ENCODE measurements around the gene ZNF518A.
A peak's percentile ranks its signal among the peaks of the same experiment; 100 is the strongest.

The ZNF518A gene

GRCh38 chr10:96125142-96125515 is 5.0 kb upstream of the ZNF518A start:
- Histone ChIP-seq H3K27ac (ENCODE audit: low read length, poor library complexity, severe bottlenecking) (no peak overlapping the region), H2AK5ac (ENCODE audit: low read length, severe bottlenecking) (no peak overlapping the region), H4K8ac (ENCODE audit: low read length) (no peak overlapping the region), H3K9me3 (ENCODE audit: control insufficient read depth, low read length) (no peaks in the 10 kb centered on the region), H3K79me1 (replicated peaks; ENCODE audit: low read length, poor library complexity, severe bottlenecking) (no peaks in the 10 kb centered on the region), H3K4ac (ENCODE audit: low read depth in 1 of 2, low read length in 2 of 2) (no peak overlapping the region), H3K14ac (ENCODE audit: low read length in 2 of 2) (no peak overlapping the region), H2AFZ (ENCODE audit: low read depth, low read length) (no peak overlapping the region), H4K91ac (ENCODE audit: low read length) (no peak overlapping the region), H2BK120ac (ENCODE audit: low read depth, low read length) (no peak overlapping the region), H2BK15ac (ENCODE audit: low read depth, poor library complexity, severe bottlenecking) (no peak overlapping the region), H3K23ac (ENCODE audit: low read length in 2 of 2) (no peak overlapping the region), H3K4me2 (ENCODE audit: low read length, poor library complexity, severe bottlenecking) (no peak overlapping the region), H3K4me3 (ENCODE audit: insufficient read depth in 1 of 2, low read depth in 1 of 2, low read length in 2 of 2) (no peak overlapping the region), H2BK12ac (ENCODE audit: low read length in 2 of 2) (no peak overlapping the region), H2BK5ac (ENCODE audit: low read depth, low read length, poor library complexity, severe bottlenecking) (no peak overlapping the region), H3K9ac (ENCODE audit: low read length) (no peak overlapping the region), H3K18ac (ENCODE audit: low read depth in 1 of 2, low read length in 2 of 2) (no peak overlapping the region), H3K27me3 (ENCODE audit: control insufficient read depth in 1 of 2, insufficient read depth in 1 of 2, low read length in 2 of 2) (peaks cover 0 to 20% of the 10 kb centered on the region in 2 experiments), H3K36me3 (ENCODE audit: control insufficient read depth in 1 of 2, insufficient read depth in 2 of 2, low read depth in 1 of 2, low read length in 2 of 2) (no peaks in the 10 kb centered on the region), H3K4me1 (ENCODE audit: control insufficient read depth, insufficient read depth, low read depth, low read length) (peaks cover 9% of the 10 kb centered on the region)
- 41% methylated on average over 1 of the region's 2 CpGs for WGBS
- DNase-seq = peak; percentile 86

- H3K23ac ChIP-seq (ENCODE audit: low read length in 2 of 2) = no peak overlapping the region
Observed at GRCh38 chr10:96130326-96130995, 364 bp downstream of the ZNF518A start.

GRCh38 chr10:96131621-96132020 is 1.5 kb downstream of the ZNF518A start:
- H3K27me3 ChIP-seq (ENCODE audit: control insufficient read depth in 1 of 2, insufficient read depth in 1 of 2, low read length in 2 of 2) = peaks cover 0 to 14% of the 10 kb centered on the region in 2 experiments
- H4K8ac ChIP-seq (ENCODE audit: low read length) = no peak overlapping the region
- WGBS = no CpG with 5 or more reads among the region's 3 CpGs
- H3K27ac ChIP-seq (ENCODE audit: low read length, poor library complexity, severe bottlenecking) = no peak overlapping the region
- H3K23ac ChIP-seq (ENCODE audit: low read length in 2 of 2) = no peak overlapping the region
- peaks cover 8% of the 10 kb centered on the region for H3K79me1 ChIP-seq (replicated peaks; ENCODE audit: low read length, poor library complexity, severe bottlenecking)
- no peaks in the 10 kb centered on the region for H3K9me3 ChIP-seq (ENCODE audit: control insufficient read depth, low read length)
- H3K9ac ChIP-seq (ENCODE audit: low read length) = no peak overlapping the region
- no peak overlapping the region for H2BK5ac ChIP-seq (ENCODE audit: low read depth, low read length, poor library complexity, severe bottlenecking)
- no peak overlapping the region for H3K14ac ChIP-seq (ENCODE audit: low read length in 2 of 2)
- H3K4me3 ChIP-seq (ENCODE audit: insufficient read depth in 1 of 2, low read depth in 1 of 2, low read length in 2 of 2) = no peak overlapping the region
- H3K18ac ChIP-seq (ENCODE audit: low read depth in 1 of 2, low read length in 2 of 2) = no peak overlapping the region
- no peak overlapping the region for H2AK5ac ChIP-seq (ENCODE audit: low read length, severe bottlenecking)
- no peak overlapping the region for H2BK15ac ChIP-seq (ENCODE audit: low read depth, poor library complexity, severe bottlenecking)
- DNase-seq = no peak
- H3K4me2 ChIP-seq (ENCODE audit: low read length, poor library complexity, severe bottlenecking) = no peak overlapping the region
- no peak overlapping the region for H3K4ac ChIP-seq (ENCODE audit: low read depth in 1 of 2, low read length in 2 of 2)
- H3K4me1 ChIP-seq (ENCODE audit: control insufficient read depth, insufficient read depth, low read depth, low read length) = peaks cover 3% of the 10 kb centered on the region
- no peak overlapping the region for H4K91ac ChIP-seq (ENCODE audit: low read length)
- H2BK12ac ChIP-seq (ENCODE audit: low read length in 2 of 2) = no peak overlapping the region
- no peak overlapping the region for H2AFZ ChIP-seq (ENCODE audit: low read depth, low read length)
- peaks cover 4 to 33% of the 10 kb centered on the region in 2 experiments for H3K36me3 ChIP-seq (ENCODE audit: control insufficient read depth in 1 of 2, insufficient read depth in 2 of 2, low read depth in 1 of 2, low read length in 2 of 2)
- H2BK120ac ChIP-seq (ENCODE audit: low read depth, low read length) = no peak overlapping the region

More at GRCh38 chr10:96130326-96130995, 364 bp downstream of the ZNF518A start:
- Histone ChIP-seq H2BK12ac (ENCODE audit: low read length in 2 of 2) (no peak overlapping the region), H3K4me1 (ENCODE audit: control insufficient read depth, insufficient read depth, low read depth, low read length) (peaks cover 3% of the 10 kb centered on the region), H3K4me3 (ENCODE audit: insufficient read depth in 1 of 2, low read depth in 1 of 2, low read length in 2 of 2) (peak overlapping the region; percentile 64 to 86), H2BK120ac (ENCODE audit: low read depth, low read length) (peak overlapping the region; percentile 97), H3K27ac (ENCODE audit: low read length, poor library complexity, severe bottlenecking) (peak overlapping the region; percentile 100), H3K4me2 (ENCODE audit: low read length, poor library complexity, severe bottlenecking) (peak overlapping the region; percentile 59), H3K9me3 (ENCODE audit: control insufficient read depth, low read length) (no peaks in the 10 kb centered on the region), H3K4ac (ENCODE audit: low read depth in 1 of 2, low read length in 2 of 2) (peak overlapping the region; percentile 15 to 94), H3K79me1 (replicated peaks; ENCODE audit: low read length, poor library complexity, severe bottlenecking) (peaks cover 6% of the 10 kb centered on the region), H3K9ac (ENCODE audit: low read length) (peak overlapping the region; percentile 96), H2BK5ac (ENCODE audit: low read depth, low read length, poor library complexity, severe bottlenecking) (peak overlapping the region; percentile 99), H3K14ac (ENCODE audit: low read length in 2 of 2) (peak overlapping the region in 1 of 2 experiments; percentile 61), H2BK15ac (ENCODE audit: low read depth, poor library complexity, severe bottlenecking) (peak overlapping the region; percentile 60), H2AK5ac (ENCODE audit: low read length, severe bottlenecking) (no peak overlapping the region), H3K36me3 (ENCODE audit: control insufficient read depth in 1 of 2, insufficient read depth in 2 of 2, low read depth in 1 of 2, low read length in 2 of 2) (peaks cover 4 to 25% of the 10 kb centered on the region in 2 experiments), H4K8ac (ENCODE audit: low read length) (peak overlapping the region; percentile 96), H3K27me3 (ENCODE audit: control insufficient read depth in 1 of 2, insufficient read depth in 1 of 2, low read length in 2 of 2) (peaks cover 0 to 14% of the 10 kb centered on the region in 2 experiments), H2AFZ (ENCODE audit: low read depth, low read length) (peak overlapping the region; percentile 95), H4K91ac (ENCODE audit: low read length) (peak overlapping the region; percentile 14), H3K18ac (ENCODE audit: low read depth in 1 of 2, low read length in 2 of 2) (peak overlapping the region in 1 of 2 experiments; percentile 99)
- peak; percentile 92 for DNase-seq
- under 1% methylated on average over 36 of the region's 42 CpGs for WGBS

DNA sequence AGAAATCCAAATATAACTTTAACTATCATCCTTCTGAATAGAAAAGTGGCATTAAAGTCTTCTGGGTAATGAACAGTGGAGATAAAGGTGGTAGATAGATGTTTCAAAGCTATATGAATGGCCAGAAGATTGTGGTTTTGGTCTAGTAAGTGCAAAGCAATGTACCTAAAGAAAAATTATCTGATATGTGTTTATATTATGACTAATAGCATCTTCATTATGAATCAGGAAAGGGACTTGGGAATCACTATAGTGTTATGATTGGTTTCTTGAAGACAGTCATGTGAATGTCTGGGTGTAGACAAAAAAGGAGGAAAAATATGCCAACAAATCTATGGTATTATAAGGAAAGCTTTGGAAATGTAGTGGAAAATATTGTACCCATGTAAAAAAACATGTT is 3.0 kb downstream of the ZNF518A start:
- Histone ChIP-seq H2BK15ac (ENCODE audit: low read depth, poor library complexity, severe bottlenecking) (no peak overlapping the region), H3K18ac (ENCODE audit: low read depth in 1 of 2, low read length in 2 of 2) (no peak overlapping the region), H3K4me3 (ENCODE audit: insufficient read depth in 1 of 2, low read depth in 1 of 2, low read length in 2 of 2) (no peak overlapping the region), H3K4me2 (ENCODE audit: low read length, poor library complexity, severe bottlenecking) (no peak overlapping the region), H3K9ac (ENCODE audit: low read length) (no peak overlapping the region), H3K4ac (ENCODE audit: low read depth in 1 of 2, low read length in 2 of 2) (no peak overlapping the region), H2AK5ac (ENCODE audit: low read length, severe bottlenecking) (no peak overlapping the region), H3K27me3 (ENCODE audit: control insufficient read depth in 1 of 2, insufficient read depth in 1 of 2, low read length in 2 of 2) (peaks cover 0 to 2% of the 10 kb centered on the region in 2 experiments), H3K4me1 (ENCODE audit: control insufficient read depth, insufficient read depth, low read depth, low read length) (peaks cover 3% of the 10 kb centered on the region), H3K14ac (ENCODE audit: low read length in 2 of 2) (no peak overlapping the region), H2BK5ac (ENCODE audit: low read depth, low read length, poor library complexity, severe bottlenecking) (no peak overlapping the region), H3K36me3 (ENCODE audit: control insufficient read depth in 1 of 2, insufficient read depth in 2 of 2, low read depth in 1 of 2, low read length in 2 of 2) (peaks cover 4 to 46% of the 10 kb centered on the region in 2 experiments), H2AFZ (ENCODE audit: low read depth, low read length) (no peak overlapping the region), H3K23ac (ENCODE audit: low read length in 2 of 2) (no peak overlapping the region), H3K9me3 (ENCODE audit: control insufficient read depth, low read length) (no peaks in the 10 kb centered on the region), H4K91ac (ENCODE audit: low read length) (no peak overlapping the region), H3K79me1 (replicated peaks; ENCODE audit: low read length, poor library complexity, severe bottlenecking) (peaks cover 14% of the 10 kb centered on the region), H4K8ac (ENCODE audit: low read length) (no peak overlapping the region), H2BK120ac (ENCODE audit: low read depth, low read length) (no peak overlapping the region), H2BK12ac (ENCODE audit: low read length in 2 of 2) (no peak overlapping the region), H3K27ac (ENCODE audit: low read length, poor library complexity, severe bottlenecking) (no peak overlapping the region)
- no peak for DNase-seq
